GM18517 (cell line): ENCODE data around the gene PTCSC3.

Source experiments
- ATAC-seq: cut with Tn5 transposase; IDR thresholded peaks from one replicate; pipeline ENCODE4 v1.9.1; 2021; ENCODE audit warnings: mild to moderate bottlenecking, moderate library complexity; ENCODE audit not compliant: unreplicated experiment

The PTCSC3 gene

DNA sequence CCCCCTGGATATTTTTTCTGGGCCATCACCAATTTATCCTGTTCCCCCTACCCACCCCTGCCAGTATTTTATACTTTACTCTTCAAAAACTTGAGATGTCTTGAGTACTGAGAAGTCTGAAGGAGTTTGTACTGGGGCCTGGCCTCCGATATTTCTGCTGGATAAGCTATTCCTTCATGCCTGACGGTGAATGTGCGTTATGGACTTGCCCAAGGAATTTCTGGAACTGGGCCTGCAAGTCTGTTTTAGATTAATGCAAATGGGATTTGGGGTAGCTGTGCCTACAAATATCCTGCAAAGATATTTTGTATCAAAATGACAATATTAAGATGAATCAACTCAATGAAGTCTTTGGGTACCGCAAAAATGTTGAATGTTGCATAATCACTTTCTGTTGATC lies at the start of gene PTCSC3:
PTCSC3 (minus strand) TSS at position 199 of the 400 bp plus-strand sequence.
- ATAC-seq, result no peak

GRCh38 chr14:36226164-36226563 lies 49.6 kb upstream of the PTCSC3 start:
- ATAC-seq, result no peak

DNA sequence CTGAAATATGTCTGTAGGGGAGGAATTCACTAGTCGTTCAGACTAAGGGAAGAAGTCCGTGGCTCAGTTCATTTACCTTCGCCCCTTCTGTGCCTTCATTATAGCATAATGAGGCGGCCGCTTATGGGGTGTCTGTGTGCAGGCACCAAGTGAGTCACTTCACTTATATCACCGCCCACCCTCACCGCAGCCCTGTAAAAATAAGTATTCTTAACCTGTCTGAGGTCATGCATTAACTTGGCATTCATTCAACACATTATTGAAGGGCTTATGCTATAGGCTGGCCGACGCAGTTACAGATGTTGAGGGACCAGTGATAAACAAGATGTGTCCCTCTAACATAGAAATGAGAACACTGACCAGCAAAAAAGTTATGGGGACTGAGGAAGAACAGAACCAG lies 47.7 kb upstream of the PTCSC3 start:
- ATAC-seq, result no peak

DNA sequence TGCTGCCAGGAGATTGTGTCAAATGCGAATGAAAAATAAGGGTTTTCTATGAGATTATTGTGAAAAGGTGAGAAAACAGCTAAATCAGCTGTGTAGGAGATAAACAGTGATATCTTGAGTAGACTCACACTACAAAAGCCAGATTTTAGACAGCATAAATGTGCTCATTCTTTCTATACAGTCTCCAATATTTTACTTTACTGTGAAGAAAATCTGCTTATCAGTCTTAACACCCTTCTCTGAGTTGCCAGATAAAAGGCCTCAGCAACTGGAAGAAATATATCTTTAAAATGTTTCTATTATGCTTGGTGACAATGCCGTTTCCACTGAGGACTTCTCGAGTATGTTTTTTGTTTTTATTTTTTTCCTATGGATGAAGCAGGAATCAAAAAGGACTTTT lies 47.0 kb upstream of the PTCSC3 start:
- no peak for ATAC-seq

DNA sequence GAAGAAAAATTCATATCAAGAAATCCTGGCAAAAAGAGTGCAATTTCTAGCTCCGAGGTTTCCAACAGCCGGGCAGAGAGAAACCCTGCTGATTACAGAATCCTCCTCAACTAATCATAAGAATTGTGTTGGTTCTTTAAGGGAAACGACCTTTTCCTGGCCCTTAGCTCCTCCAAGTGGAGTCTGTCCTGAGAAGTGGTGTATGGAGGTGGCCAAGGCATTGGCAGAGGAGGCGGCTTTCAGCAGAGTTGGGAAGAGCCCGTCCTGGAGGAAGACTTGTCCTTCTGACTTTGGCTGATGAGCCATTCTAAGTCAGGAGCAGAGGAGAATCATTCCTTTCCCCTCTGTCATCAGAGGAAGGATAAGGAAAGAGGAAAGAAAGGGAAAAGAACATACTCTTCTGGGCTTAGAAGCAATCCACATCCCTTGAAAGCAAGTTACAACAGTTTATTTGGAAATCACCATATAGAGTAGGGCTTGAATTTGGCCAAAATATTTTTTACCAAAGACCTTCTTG lies 46.5 kb upstream of the PTCSC3 start:
- no peak for ATAC-seq

DNA sequence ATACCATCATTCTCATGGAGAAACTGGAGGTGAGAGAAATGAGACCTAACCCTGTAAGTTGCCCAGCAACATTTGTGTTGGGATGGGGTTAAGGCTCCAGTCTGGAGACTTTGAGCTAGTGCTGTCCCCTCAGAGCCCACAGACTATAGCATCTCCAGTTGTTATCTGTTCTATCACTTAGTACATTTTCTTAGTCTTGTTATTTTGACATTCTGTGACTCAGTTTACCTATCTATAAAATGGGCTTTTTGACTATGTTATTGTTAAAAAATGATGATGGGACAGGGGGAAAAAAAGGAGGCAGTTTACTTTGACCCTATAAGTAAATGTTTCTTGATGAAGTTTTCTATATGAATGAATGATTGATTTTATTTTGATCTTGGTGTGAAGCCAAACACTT lies 45.8 kb upstream of the PTCSC3 start:
- ATAC-seq, result no peak

DNA sequence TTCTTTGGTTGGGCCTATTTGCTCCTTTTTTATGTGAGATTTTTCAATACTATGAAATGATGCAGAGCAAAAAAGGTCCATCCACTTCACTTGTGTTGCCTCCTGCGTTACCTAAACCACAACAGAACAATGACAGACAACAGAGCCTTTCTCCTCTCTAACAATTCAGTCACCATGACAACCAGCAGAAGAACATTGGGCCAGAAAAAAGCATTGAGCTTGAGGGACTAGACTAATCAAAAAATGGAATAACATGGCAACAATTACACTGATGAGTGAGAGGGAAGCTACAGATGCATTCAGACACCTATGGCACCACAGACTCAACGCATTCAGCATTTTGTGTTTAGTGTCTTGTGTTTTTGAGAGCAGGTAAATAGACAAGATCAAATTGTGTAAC lies 44.6 kb upstream of the PTCSC3 start:
- ATAC-seq, result no peak

DNA sequence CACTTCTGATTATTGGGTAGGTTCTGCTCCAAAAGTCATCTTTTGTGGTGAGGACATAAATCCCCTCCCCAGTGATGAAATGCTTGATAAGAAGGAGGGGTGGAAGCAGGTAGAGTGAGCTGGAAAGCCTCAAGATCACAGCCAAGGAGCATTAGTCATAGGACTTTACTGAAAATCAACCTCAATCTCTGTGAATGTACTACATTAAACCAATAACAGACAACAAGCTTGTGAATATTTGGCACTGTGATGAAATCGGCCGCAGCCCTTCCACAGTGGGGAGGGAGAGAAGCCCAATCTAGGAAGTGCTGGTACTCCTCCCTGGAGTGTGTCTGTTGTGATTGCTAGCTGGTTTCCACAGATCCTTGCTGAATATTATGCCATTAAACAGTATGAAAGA lies 41.2 kb upstream of the PTCSC3 start:
- no peak for ATAC-seq

DNA sequence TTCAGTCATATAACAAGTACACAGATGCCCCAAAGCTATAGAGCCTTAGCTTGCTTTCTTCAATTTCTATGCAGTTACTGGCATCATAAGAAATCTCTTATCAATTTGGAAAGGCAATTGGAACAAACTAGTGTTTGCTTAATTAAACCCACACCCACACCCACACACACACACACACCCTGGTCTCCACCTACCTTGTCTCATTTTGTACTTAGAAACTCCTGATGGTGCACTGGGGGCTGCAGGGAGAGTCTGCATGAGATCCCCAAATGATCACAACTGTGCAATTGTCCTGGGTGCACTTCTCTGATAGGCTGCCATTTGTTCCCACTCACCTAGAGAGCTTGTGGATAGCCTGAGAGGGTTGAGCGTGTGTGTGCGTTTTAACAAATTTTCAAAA lies 40.5 kb upstream of the PTCSC3 start:
- no peak for ATAC-seq

- ATAC-seq, result no peak
Measured at GRCh38 chr14:36215217-36215598, 38.7 kb upstream of the PTCSC3 start.

DNA sequence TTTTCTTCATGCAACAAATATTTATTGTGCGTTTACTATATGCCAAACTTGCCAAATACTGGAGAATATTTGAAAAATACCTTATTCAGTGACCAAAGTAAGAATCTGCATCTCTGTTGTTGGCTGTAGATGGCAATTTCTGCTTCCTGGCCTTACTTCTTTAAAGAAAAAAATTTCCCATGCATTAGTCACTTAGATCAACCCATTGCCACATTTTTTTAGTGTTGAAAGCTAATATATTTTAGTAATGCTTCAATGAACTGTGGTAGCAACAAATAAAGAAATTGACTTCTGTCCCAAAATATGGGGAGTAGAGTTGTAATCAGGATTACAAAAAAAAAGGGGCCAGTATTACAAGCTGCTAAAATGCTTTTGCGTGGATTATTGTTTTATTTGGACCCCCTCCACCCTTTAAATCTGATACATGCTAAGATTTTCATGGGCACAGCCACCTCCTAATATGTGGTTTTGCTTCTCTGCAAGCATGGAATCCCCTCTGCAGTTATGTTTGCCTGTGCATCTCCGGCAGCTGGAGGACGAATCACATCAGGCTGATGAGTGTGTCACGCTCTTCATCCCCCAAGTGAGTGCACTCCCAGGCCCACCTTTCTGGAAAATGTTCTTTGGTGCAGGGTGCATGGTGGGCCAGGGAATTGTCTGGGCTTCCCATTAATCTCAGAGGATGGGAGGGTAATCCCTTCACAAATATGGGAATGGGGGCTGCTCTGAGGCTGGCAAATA lies 38.1 kb upstream of the PTCSC3 start:
- no peak for ATAC-seq

DNA sequence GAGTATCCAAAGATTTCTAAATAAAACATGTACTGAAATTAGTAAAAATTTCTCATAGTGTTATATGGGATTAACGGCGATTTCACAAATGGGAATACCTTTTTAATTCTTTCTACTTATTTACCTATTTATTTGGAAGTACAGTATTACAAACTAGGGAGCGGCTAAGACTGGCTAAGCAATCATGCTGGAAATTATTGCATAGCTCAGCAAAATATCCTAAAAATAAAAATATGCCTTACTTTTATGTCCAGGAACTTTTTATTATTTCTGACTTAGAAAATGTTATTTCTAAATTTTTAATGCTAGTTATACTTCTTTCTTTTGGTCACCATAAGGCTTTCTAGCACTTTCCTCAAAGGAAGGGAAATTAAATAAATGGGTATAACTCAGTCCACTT lies 36.5 kb upstream of the PTCSC3 start:
- ATAC-seq, result no peak

GRCh38 chr14:36212577-36212976 lies 36.1 kb upstream of the PTCSC3 start:
- no peak for ATAC-seq

DNA sequence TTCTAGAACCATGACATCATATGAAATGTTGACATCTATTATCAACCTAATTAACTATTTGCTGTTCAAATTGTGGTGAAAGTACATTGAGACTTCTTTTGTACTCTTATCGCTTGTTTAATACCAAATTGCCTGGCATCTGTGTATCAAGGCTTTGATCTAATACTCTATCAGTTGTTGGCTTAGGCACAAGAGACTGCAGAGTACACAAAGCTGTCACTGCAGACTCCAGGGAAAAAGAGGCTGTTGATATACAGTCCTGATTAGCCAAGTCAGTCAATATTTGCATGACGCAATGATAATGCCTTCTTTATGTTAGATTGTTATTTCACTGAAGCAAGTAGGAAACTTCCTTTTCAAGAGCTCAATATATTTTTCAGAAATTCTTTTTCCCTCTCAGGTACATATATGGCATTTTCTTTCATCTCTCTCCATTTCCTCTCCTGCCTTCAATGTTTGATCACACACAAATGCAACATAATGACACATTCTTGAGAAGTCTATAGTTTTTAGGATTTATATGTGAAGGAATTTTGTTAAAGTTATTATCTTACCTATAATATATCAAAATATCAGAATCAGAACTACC lies 32.3 kb upstream of the PTCSC3 start:
- no peak for ATAC-seq

GRCh38 chr14:36207500-36207899 lies 31.0 kb upstream of the PTCSC3 start:
- ATAC-seq, result no peak

DNA sequence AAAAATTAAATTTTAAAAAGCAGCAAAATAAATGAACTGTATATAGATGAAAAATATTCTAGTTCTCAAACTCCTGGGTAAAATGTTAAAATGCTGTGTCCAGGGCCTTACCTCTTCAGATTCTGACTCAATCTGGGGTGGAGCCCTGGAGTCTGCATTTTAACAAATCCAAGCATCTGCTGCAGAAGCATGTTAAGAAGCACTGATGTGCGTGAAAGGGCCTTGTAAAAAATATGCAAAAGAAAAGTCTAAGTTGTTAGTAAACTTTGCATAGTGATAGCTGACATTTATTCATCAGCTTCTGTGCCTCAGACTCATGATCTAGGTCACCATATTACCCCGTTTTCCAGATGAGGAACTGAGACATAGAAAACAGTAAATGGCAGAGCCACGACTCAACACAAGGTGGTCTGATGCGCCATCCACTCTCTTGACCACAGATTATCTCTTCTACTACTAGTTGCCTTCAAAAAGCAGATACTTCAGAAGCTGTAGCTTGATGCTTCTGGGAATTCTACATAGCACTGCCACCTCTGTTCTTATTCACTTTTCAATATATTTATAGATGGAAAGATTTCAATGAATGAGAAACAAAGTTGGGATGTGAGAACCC lies 28.0 kb upstream of the PTCSC3 start:
- no peak for ATAC-seq

DNA sequence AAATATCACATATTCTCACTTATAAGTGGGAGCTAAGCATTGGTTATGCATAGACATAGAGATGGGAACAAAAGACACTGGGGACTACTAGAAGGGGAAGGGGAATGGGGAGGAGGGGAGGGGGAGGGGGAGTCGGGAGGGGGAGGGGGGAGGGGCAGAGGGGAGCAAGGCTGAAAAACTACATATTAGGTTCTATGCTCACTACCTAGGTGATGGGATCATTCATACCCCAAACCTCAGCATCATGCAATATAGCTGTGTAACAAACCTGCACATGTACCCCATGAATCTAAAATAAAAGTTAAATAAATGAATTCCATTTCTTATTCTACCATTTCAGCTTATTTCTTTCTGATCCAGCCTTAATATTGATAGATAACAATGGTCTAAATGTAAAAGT lies 21.9 kb upstream of the PTCSC3 start:
- ATAC-seq, result no peak

DNA sequence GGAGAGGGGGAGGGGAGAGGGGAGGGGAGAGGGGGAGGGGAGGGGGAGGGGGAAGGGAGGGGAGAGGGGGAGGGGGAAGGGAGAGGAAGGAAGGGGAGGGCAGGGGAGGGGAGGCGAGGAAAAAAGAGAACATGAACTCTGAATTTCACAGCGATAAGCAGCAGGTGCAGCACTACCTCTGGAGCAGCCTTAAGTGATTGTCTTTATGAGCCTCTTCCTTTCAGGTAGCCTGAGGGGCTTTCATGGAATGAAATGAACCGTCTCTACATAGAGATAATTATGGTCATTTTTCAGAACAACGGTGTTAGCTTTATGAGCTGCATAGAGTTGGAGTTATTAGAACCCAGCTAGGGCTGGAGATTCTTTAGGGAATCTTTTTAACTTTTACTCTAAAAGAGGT lies 18.1 kb upstream of the PTCSC3 start:
- no peak for ATAC-seq

- no peak for ATAC-seq
Measured at GRCh38 chr14:36192530-36192929, 16.0 kb upstream of the PTCSC3 start.

- no peak for ATAC-seq
Measured at GRCh38 chr14:36183402-36183801, 6.9 kb upstream of the PTCSC3 start.

GRCh38 chr14:36181417-36181816 lies 4.9 kb upstream of the PTCSC3 start:
- no peak for ATAC-seq

- ATAC-seq, result no peak
Measured at GRCh38 chr14:36177489-36177888, 967 bp upstream of the PTCSC3 start.
